ENCODE results near the gene TTC22.
A peak's percentile ranks its signal among the peaks of the same experiment; 100 is the strongest.
"Not testable (repeated sequence)": the region's sequence is repeated elsewhere in the genome, so short reads cannot be mapped to it uniquely, and the experiment has no call there.

TTC22 gene

DNA sequence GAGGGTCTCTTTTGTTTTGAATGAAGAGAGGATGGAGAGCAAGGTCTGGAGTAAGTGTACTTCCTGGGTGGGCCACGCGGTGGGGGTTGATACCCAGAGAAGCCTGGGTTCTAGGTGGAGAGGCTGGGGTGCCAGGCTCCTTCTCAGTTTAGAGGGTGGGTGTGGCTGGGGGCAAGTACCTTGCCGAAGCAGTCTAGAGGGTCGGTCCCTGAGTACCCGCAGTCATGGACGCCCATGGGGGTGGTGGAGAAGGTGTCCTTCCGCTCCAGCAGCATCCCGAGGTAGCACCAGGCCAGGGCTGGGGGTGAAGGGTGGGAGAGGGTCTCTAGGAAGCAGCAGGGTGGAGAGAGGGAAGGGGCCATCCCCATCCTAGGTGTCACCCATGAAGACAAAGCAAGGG is 14.3 kb downstream of the TTC22 start:
- DNase-seq (ENCODE audit: low read depth in 2 of 3, low spot score in 2 of 3) = no peak

DNA sequence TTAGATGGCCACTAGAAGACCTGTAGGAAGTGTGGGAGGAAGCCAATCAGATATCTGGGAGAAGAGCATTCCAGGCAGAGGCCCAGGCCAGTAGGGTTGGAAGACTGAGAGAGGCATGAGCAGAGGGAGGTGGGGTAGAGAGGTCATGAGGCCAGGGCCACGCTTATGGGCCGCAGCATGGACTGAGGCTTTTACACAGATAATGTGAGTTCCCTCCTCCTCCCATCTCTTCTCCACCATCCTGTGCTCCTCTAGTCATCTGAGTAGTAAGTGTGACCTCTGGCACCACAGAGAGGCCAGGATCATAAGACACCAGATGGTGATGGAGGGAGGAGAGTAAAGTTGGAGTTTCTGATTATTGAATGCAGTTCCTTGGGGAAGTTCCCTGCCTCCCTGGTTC is 17.1 kb downstream of the TTC22 start:
- DNase-seq (ENCODE audit: low read depth in 2 of 3, low spot score in 2 of 3) = no peak

DNA sequence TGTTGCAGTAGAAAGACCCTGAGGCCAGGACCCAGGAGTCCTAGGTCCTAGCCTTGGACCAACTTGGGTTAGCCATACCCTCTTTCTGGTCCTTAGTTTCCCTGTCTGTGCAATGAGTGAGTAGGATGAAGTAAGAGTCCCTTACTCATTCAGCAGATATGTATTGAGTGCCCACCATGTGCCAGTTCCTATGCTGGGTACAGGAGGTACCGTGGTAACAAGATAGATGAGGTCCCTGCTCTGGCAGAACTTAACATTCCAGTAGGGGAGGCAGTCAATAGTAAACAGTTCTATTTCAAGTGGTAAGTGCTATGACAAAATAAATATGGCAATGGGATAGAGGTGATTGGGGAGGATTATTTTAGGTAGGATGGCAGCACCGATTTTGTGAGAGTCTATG is 18.5 kb downstream of the TTC22 start:
- no peak for DNase-seq (ENCODE audit: low read depth in 2 of 3, low spot score in 2 of 3)

DNA sequence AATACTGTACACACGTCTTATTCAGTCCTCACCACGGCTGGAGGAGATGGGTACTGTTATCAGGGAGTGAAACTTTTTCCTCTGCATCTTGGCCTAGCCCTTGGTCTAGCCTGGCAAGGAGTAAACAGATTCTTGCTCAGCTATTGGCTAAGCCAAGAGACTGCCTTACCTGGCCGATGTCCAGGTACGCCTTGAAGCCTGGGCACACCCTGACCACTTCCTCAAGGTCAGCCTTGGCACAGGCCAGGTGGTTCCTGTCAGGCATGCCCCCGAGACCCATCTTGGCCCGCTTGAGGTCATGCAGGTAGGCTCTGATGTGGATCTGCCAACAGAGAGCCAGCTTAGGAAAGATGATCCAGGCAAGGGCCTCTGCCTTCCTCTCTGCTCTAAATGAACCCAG is 19.0 kb downstream of the TTC22 start:
- no peak for DNase-seq (ENCODE audit: low read depth in 2 of 3, low spot score in 2 of 3)

DNA sequence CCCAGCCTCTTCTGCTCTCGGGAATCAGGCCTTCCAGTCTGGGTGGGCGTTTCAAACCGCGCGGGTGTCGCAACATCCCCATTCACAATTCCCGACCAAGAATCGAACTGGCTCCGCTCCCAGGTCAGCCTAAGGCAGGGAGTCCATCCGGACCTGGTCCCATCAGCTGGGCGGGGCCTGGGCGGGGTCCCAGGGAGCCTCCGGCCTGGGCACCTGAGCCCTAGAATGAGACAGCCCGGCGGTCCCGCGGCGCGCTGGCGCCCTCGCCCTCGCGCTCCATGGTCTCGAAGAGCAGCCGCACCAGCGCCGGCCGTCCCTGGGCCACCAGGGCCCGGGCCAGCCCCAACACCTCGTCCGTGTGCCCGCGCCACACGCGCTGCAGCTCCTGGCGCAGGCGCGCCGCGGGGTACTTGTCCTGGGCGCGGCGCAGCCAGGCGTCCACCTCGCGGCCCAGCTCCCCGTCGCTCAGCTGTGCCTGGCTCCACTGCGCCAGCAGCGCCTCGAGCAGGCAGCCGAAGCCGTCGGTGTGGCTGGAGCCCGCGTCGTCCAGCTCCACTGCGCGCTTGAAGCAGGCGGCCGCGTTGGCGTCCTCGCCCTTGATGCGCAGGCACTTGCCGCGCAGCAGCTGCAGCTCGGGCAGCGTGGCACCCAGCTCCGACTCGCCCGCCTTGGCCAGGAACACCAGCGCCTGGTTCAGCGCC is 19.9 kb downstream of the TTC22 start:
- no peak for DNase-seq (ENCODE audit: low read depth in 2 of 3, low spot score in 2 of 3)

DNA sequence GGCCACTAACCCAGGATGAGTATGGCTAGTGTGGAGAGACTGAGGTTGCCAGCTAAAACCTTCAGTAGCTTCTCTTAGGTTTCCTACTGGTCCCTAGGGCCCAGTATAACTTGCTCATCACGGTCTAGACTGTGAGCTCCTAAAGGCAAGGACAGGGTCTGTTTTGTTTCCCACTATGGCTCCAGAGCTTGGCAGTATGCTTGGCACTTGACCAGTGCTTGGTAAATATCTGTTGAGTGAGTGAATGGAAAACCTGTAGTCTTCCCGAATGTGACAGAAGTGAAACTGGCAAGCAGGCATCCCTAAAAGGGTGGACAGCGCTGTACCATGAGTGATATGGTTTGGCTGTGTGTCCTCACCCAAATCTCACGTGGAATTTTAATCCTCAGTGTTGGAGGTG is 23.7 kb downstream of the TTC22 start:
- DNase-seq (ENCODE audit: low read depth in 2 of 3, low spot score in 2 of 3) = no peak

DNA sequence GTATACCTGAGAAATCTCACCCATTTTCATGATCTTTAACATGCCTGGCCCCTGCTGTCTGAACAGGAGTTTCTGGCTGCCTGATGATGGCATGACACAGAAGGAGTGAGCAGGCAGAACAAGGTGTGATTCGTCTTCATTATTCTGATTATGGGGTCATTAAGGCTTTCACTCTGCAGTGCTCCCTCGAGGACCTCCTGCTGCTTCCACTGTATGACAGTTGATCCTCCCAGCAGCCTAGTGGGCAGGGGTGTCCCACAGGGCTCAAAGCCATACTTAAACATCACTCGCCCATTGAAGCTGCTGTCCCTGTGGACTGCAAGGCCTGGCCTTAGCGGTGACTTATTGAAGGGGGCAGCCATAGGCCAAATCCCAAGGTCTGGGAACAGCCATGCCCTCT is 24.1 kb downstream of the TTC22 start:
- no peak for DNase-seq (ENCODE audit: low read depth in 2 of 3, low spot score in 2 of 3)

DNA sequence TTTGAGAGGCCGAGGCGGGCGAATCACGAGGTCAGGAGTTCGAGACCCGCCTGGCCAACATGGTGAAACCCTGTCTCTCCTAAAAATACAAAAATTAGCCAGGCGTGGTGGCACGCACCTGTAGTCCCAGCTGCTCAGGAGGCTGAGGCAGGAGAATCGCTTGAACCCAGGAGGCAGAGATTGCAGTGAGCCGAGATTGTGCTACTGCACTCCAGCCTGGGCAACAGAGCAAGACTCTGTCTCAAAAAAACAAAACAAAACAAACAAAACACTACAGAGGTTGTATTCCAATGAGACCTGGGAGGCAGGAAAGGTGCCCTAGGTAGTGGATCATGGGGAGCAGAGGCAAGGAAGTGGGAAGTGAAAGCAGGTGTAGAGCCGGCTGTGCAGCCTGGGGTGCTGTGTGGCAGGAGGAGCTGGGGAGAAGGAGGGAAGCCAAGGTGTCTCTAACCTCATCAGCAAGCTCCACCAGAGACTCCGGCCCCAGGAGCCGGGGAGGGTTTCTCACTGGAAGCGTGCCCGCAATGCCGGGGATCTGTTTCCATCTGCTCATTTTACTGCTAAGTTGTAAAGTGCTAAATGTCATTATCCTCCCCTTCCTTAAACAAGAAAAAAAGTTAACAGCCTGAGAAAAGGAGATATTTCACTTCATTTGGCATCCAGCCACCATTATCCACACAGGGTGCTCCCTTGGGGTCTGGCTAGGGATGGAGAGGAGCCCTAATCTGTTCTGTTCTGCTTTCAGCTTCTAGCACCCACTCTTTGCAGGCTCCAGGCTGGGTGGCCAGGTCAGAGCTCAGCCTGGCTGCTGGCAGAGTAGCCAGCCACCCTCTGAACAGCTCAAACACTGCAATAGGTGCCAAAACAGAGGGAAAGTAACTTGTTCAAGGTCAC is 25.0 kb downstream of the TTC22 start:
- not testable (repeated sequence) for DNase-seq (ENCODE audit: low read depth in 2 of 3, low spot score in 2 of 3)

DNA sequence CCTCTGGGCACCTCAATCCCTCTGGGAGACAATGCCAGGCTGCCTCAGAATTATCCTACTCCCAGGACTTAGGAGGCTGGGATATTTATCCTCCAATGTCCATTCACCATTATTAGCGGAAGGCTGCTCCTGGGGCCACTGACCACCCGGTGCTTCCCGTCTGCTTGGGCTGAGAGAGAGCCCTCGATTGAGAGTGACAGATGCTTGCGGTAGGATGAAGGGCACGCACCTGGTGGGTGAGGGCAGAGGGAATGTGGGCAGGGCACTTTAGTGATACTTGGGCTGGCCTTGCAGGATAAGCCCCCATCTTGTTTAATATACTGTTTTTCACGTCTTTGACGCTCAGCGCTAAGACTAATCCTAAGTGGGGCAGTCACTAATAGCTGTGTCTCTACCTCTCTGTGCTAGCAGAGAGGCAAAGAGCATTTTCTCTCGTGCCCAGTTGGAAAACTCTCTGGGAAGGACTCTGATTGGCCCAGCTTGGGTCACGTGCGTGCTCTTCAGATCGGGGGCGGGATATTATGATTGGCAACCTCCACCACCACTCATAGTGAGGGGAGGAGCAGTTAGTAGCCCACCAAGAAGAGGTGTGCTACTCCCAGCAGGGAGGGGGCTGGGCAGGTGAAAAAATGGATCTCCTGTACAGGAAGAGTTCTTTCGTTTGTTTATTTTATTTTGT is 26.2 kb downstream of the TTC22 start:
- DNase-seq (ENCODE audit: low read depth in 2 of 3, low spot score in 2 of 3) = no peak

DNA sequence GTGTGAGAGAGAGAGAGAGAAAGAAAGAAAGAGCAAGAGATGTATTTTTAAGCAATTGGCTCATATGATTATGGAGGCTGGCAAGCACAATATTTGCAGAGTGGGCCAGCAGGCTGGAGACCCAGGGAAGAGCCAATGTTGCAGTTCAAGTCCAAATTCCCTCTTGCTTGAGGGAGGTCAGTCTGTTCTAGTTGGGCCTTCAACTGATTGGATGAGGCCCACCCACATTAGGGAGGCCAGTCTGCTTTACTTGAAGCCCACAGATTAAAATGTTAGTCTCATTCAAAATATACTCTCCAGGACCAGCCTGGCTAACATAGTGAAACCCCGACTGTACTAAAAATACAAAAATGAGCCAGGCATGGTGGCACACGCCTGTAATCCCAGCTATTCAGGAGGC is 28.2 kb downstream of the TTC22 start:
- no peak for DNase-seq (ENCODE audit: low read depth in 2 of 3, low spot score in 2 of 3)

DNA sequence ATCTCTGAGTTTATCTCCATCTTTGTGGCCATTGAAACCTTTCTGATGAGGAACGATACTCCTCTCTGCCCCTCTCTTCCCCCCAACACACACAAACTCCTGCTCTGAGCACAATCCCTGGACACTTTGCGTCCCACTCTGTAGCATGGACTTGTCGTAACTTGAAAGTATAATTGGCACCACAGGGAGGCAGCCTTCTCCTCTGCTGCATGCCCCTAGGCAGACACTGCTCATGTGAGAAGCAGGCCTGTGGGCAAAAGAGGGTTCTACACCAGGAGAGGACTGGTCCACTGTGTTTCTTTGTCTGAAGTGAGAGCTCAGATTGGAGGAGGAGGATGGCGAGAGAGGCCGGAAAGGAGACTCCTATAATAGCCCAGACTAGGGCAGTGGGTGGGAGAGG is 33.0 kb downstream of the TTC22 start:
- no peak for DNase-seq (ENCODE audit: low read depth in 2 of 3, low spot score in 2 of 3)

DNA sequence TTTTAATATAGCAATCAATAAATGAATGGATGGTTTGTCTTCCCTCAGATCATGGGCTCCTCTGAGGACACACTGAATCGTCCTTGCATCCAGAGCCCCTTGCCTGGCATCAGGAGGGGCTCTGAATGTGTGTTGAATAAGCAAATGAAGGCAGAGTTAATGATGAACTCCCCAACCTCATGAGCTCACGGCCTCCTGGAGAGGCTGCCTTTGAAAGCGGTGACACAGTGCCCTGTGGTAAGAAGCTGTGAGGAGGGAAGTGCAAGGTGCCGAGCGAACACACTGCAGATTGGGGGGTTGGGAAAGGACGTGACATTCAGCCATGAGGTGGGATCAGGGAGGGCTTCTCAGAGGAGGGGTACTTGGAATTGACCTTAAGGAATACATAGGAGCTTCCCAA is 33.6 kb downstream of the TTC22 start:
- DNase-seq (ENCODE audit: low read depth in 2 of 3, low spot score in 2 of 3) = no peak

DNA sequence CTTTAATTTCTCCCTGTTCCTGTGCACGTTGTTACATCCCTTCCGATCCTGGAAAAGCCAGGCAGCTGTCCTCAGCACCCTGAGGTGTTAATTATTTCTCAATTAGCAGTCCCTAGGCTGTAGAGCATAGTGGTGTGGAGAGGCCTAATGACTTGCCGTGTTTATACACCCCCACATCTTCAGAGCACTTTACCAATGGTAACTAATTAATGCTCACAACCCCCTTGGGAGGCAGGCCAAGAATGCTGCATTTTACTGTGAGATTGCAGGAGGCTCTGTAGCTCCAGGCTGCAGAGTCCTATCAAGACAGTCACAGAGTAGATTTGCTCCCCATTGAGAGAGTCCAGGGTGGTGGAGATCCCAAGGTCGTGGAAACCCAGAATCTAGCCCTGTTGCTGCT is 34.4 kb downstream of the TTC22 start:
- DNase-seq (ENCODE audit: low read depth in 2 of 3, low spot score in 2 of 3) = no peak

DNA sequence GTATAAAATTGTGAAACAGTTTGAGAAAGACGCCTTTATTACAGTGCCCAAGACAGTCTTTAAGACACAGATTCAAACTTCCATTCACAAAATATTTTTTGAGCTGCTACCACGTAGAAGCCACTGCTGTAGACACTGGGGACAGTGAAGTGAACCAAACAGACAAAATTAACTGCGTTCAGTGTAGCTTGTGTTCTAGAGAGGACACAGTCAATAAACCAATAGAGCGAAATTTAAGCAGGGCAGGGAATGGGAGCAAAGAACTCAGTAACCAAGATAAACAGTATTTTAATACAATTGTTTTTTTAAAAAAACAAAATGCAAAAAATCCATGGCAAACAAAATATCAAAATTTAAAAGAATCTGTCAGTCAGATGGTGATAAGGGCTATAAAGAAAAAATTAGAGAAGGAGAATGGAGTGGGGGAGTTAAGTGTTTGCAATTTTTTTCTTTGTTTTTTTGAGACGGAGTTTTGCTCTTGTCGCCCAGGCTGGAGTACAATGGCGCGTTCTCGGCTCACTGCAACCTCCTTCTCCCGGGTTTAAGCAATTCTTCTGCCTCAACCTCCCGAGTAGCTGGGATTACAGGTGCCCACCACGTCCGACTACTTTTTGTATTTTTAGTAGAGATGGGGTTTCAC is 36.1 kb downstream of the TTC22 start:
- DNase-seq (ENCODE audit: low read depth in 2 of 3, low spot score in 2 of 3) = no peak

DNA sequence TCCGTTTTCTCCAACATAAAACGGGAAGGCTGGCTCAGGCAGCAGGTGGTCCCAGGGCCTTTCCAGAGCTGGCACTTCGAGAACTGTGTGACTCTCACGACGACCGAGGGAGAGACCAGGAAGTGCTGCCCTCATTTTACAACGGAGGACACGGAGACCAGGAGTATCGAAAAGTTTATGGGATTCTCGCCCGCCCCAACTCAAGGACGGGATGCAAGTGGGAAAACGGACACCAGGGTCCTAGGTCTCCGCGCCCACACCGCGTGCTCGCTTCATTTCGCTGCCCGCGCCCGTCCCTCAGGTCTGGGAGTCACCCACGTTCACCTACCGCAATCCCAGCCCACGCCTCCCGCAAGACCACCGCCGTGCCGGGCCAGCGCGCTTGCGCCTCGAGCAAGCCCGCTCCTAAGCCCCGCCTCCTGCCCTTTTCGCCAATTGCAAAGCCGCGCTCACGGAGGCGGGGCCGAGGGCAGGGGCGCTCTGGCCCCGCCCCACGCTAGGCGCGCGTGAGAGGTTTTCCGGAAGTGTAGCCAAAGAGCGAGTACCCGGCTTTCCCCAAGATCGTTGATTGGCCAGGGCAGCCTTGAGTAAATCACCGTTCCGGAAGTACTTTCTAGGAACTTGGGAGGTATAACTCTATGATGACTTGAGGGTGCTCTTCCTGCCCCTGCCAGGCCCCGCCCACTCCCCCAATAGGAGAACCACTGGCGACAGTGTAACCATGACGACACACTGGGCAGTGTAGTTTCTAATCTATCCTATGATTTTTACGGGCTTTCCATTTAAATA is 36.8 kb downstream of the TTC22 start, which contains the start of gene PARS2:
PARS2 (minus strand) TSS at position 391 of the 789 bp plus-strand sequence. CDS start 5,362 bp downstream, outside the sequence.
- peak; percentile 88 to 93 (median 91) for DNase-seq (ENCODE audit: low read depth in 2 of 3, low spot score in 2 of 3)

DNA sequence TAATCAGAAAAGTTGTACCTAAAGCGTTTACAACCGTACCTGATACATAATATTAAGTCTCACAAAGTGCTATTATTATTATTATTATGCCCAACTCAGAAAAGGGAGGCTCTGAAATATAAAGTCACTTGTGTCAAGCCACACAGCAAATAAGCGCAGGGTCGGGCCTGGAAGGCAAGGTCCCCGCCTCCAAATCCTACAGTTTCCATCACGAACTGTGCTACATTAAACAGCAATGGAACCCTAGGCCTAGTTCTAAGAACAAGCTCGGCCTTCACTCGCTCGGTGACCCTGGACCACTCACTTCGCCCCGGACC is 37.3 kb downstream of the TTC22 start:
- no peak for DNase-seq (ENCODE audit: low read depth in 2 of 3, low spot score in 2 of 3)

DNA sequence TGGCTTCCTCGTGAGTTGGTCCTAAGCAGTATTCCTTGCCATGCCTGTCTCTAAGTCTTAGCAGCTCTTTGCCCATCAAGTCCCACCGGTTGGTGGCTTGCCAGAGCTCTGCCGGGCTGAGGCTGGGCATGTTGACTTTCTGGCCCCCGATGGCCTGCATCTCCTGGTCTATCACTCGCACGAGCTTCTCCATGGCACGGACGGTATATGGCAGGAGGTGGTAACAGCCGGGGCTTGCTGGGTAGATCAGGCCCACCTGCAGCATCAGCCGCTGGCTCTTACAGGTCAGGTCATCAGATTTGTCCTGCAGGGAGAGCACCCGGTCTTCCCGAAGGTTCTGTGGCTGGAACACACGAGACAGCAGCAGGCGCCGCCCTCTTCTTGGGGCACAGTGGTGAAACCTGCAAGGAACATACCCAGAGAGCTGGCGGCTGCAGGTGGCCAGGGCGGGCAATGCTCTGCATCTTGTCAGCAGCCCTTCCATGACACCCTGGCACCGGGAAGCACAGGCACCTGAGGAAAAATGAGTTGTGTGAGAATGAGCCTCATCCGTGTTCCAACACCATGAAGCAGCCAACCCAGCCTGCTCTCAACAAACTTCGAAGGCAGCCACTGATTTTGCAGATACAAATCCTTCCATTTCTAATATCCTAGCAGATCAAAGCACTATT is 42.3 kb downstream of the TTC22 start:
- no peak for DNase-seq (ENCODE audit: low read depth in 2 of 3, low spot score in 2 of 3)

DNA sequence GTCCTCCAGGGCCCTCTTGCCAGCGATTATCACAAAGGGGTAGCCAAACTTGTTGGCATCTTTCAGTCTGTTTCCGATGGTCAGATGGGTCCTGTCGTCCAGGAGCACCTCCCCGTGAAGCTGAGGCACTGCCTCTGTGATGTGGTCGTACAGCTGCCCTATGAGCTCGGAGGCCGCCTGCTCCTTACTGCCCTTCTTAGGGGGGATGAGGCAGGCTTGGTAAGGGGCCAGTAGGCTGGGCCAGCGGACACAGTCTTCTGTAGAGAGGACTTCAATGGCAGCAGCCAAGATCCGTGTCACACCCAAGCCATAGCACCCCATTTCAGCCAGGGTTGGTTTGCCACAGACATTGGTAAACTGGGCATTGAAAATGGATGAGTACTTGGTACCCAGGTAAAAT is 43.3 kb downstream of the TTC22 start:
- no peak for DNase-seq (ENCODE audit: low read depth in 2 of 3, low spot score in 2 of 3)

DNA sequence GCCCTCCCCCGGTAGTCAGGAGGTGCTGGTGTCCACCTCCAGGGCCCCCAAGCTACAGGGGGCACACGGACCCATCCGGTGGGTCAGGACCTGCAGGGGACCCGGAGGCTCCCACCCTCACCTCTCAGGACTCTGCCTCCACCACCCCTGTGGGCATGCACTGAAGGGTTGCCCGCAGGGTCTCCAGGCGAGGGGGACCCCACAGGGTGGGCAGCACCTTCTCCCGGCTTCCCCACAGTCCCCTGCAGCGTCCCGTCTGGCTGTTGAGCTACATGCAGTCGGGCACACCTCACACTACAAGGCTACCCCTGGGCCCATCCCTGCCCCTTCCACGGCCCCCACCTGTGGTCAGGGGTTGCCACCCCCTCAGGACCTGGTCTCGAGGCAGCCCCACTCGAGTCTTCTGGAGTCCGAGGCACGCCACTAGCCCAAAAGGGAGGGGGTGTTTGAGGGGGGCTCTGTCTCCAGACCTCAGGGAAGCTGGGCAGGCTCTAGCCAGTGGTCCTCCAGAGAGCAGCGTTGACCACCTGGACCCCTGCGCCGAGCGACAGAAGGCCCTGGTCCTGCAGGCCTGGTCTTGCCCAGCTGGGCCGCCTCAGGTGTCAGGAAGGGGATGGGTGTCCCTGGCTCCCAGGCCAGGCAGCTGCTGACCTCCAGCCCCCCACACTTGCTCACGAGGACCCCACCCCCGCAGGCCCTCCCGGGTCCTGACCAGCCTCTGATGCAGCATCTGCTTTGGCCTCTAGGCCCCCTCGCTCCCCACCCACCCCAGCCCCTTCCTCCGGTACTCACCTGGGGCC is 46.4 kb downstream of the TTC22 start:
- no peak for DNase-seq (ENCODE audit: low read depth in 2 of 3, low spot score in 2 of 3)

Measured in activated CD8-positive, alpha-beta memory T cell treated with anti-CD3 and anti-CD28 coated beads for 48 hours (primary cell).